Loucy (cell line): ENCODE measurements around the gene RSU1.

Source experiments
- H2AFZ ChIP-seq: fragments of 200-600 bp; sonication (generic); 2 replicates; pipeline ENCODE4 v1.6.0; 2016; ENCODE audit warnings: antibody characterized with exemption, mild to moderate bottlenecking, low read length, moderate library complexity
- H3F3A ChIP-seq: fragments of 200-600 bp; 2 replicates; pipeline ENCODE4 v1.6.0; 2016; ENCODE audit warnings: antibody characterized with exemption, low read depth, mild to moderate bottlenecking
- H3K27me3 ChIP-seq: fragments of 200-600 bp; sonication (generic); 2 replicates; pipeline ENCODE4 v1.6.1; 2014; ENCODE audit warnings: low read length, mild to moderate bottlenecking; ENCODE audit not compliant: insufficient read depth, poor library complexity, severe bottlenecking
- H3K36me3 ChIP-seq: fragments of 200-600 bp; sonication (generic); 2 replicates; pipeline ENCODE4 v1.6.1; 2016; ENCODE audit warnings: low read length; ENCODE audit not compliant: insufficient read depth
- H3K4me1 ChIP-seq: fragments of 200-600 bp; sonication (generic); 2 replicates; pipeline ENCODE4 v1.5.1; 2014; ENCODE audit warnings: low read length, mild to moderate bottlenecking; ENCODE audit not compliant: insufficient read depth, poor library complexity, severe bottlenecking
- H3K4me2 ChIP-seq: fragments of 200-600 bp; sonication (generic); 2 replicates; pipeline ENCODE4 v1.6.0; 2014; ENCODE audit warnings: antibody characterized with exemption, low read length, low read depth, mild to moderate bottlenecking; ENCODE audit not compliant: poor library complexity, severe bottlenecking
- H3K4me3 ChIP-seq: fragments of 200-600 bp; sonication (generic); 2 replicates; pipeline ENCODE4 v1.5.1; 2014; ENCODE audit warnings: low read length, mild to moderate bottlenecking, mixed read lengths; ENCODE audit not compliant: poor library complexity, severe bottlenecking
- H3K79me2 ChIP-seq: fragments of 200-600 bp; sonication (generic); 2 replicates; pipeline ENCODE4 v1.6.1; 2014; ENCODE audit warnings: low read length; ENCODE audit not compliant: insufficient read depth
- H3K9ac ChIP-seq: fragments of 200-600 bp; sonication (generic); 2 replicates; pipeline ENCODE4 v1.6.0; 2014; ENCODE audit warnings: mild to moderate bottlenecking, low read depth, low read length, moderate library complexity; ENCODE audit not compliant: poor library complexity, severe bottlenecking
- H3K9me2 ChIP-seq: fragments of 200-600 bp; sonication (generic); replicated peaks from 2 replicates; pipeline ENCODE4 v1.6.1; 2016; ENCODE audit warnings: low read depth, low read length, mixed read lengths
- H3K9me3 ChIP-seq: fragments of 200-600 bp; sonication (generic); 2 replicates; pipeline ENCODE4 v1.6.1; 2014; ENCODE audit warnings: mild to moderate bottlenecking, antibody characterized with exemption, low read length, low read depth; ENCODE audit not compliant: insufficient read depth
- H4K20me1 ChIP-seq: fragments of 200-600 bp; sonication (generic); 2 replicates; pipeline ENCODE4 v1.6.0; 2014; ENCODE audit warnings: antibody characterized with exemption, low read length, mild to moderate bottlenecking; ENCODE audit not compliant: insufficient read depth, poor library complexity, severe bottlenecking
- CTCF ChIP-seq: fragments of 200-600 bp; sonication (generic); conservative IDR thresholded peaks from 2 replicates; pipeline ENCODE4 v1.5.1; 2014; ENCODE audit warnings: mild to moderate bottlenecking, antibody characterized with exemption, low read length
- EZH2phosphoT487 ChIP-seq: fragments of 200-600 bp; IDR thresholded peaks from 2 replicates; pipeline ENCODE4 v1.6.1; 2018; ENCODE audit warnings: antibody characterized with exemption, mild to moderate bottlenecking, moderate library complexity, borderline replicate concordance

The RSU1 gene

GRCh38 chr10:16770141-16770540, 47.1 kb downstream of the RSU1 start:
- H3K9me2 ChIP-seq: no peaks in the 10 kb centered on the region
- no peak overlapping the region for H2AFZ ChIP-seq
- peaks cover 9% of the 10 kb centered on the region for H3K4me1 ChIP-seq
- no peak overlapping the region for H3K9ac ChIP-seq
- TF ChIP-seq CTCF: no peak
- no peak for TF ChIP-seq EZH2phosphoT487
- no peaks in the 10 kb centered on the region for H3K27me3 ChIP-seq
- no peaks in the 10 kb centered on the region for H3K9me3 ChIP-seq
- H3K36me3 ChIP-seq: no peaks in the 10 kb centered on the region
- no peaks in the 10 kb centered on the region for H3K79me2 ChIP-seq
- H3K4me2 ChIP-seq: no peak overlapping the region
- H3K4me3 ChIP-seq: no peak overlapping the region
- no peaks in the 10 kb centered on the region for H3F3A ChIP-seq
- no peaks in the 10 kb centered on the region for H4K20me1 ChIP-seq

- H3F3A ChIP-seq: no peaks in the 10 kb centered on the region
- no peak overlapping the region for H3K9ac ChIP-seq
- no peak overlapping the region for H2AFZ ChIP-seq
- no peaks in the 10 kb centered on the region for H3K9me2 ChIP-seq
- no peaks in the 10 kb centered on the region for H3K27me3 ChIP-seq
- no peaks in the 10 kb centered on the region for H4K20me1 ChIP-seq
- TF ChIP-seq CTCF (no peak), EZH2phosphoT487 (no peak)
- H3K4me1 ChIP-seq: peaks cover 11% of the 10 kb centered on the region
- no peak overlapping the region for H3K4me3 ChIP-seq
- H3K4me2 ChIP-seq: no peak overlapping the region
- H3K36me3 ChIP-seq: no peaks in the 10 kb centered on the region
- H3K9me3 ChIP-seq: no peaks in the 10 kb centered on the region
- no peaks in the 10 kb centered on the region for H3K79me2 ChIP-seq
Measured at GRCh38 chr10:16769331-16769730, 47.9 kb downstream of the RSU1 start.

- Histone ChIP-seq H3F3A (no peaks in the 10 kb centered on the region), H3K4me2 (no peak overlapping the region), H3K36me3 (no peaks in the 10 kb centered on the region; the same call in 1 of the 2 replicates), H4K20me1 (no peaks in the 10 kb centered on the region), H3K9me3 (no peaks in the 10 kb centered on the region), H3K4me1 (peaks cover 11% of the 10 kb centered on the region), H3K27me3 (no peaks in the 10 kb centered on the region), H3K4me3 (no peak overlapping the region), H2AFZ (no peak overlapping the region), H3K9me2 (no peaks in the 10 kb centered on the region), H3K79me2 (no peaks in the 10 kb centered on the region), H3K9ac (no peak overlapping the region)
- TF ChIP-seq EZH2phosphoT487 (no peak), CTCF (no peak)
Measured at GRCh38 chr10:16768702-16769101, 48.5 kb downstream of the RSU1 start.
